A549 treated with dexamethasone at 1 μM for 4 hours (cell line): ENCODE data around the gene YKT6. TPM values are rescaled to one million over a fixed set of nuclear protein-coding genes. Genes with fewer than 3 reads are reported as not detected.

Experiments
- total RNA-seq: library from RNA; stranded (reverse); fragments of 200-300 nt; extraction: Qiagen RNA extraction; gene quantifications from 5 replicates; pipeline ENCODE4 v1.2.3, GENCODE V29; 2022

YKT6 gene
- total RNA-seq = 108 to 120 TPM (median 114 TPM) in 5 replicates

DNA sequence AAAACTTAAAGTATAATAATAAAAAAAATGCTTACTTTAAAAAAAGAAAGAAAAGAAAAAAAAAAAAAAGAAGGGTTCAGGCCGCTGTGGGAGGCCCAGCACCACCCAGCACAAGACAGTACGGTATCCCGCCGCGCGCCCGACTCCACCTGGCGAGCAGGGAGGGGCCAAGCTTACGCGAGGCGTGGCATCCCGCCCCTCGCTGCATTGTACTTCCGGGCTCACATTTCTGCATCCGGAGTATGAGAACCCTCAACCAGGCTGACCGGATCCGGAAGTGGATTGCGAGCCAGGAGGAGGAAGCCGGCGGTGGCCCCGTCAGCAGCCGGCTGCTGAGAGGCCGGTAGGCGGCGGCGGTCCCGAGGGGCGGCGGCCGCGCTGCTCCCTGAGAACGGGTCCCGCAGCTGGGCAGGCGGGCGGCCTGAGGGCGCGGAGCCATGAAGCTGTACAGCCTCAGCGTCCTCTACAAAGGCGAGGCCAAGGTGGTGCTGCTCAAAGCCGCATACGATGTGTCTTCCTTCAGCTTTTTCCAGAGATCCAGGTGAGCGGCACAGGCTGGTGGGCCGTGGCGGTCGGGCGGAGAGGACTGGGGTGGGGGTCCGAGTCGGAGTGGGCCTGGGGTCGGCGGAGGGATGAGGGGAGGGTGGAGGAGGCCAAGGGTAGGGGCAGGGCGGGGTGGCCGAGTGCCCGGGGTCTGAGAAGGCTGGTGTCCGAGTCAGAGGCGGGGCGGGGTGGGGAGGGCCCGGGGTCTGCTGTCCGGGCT is at the start of gene YKT6:
YKT6 (plus strand) TSS at position 280 of the 763 bp plus-strand sequence; CDS start at position 438, 158 bp downstream.

GRCh38 chr7:44189286-44189992 is 11.3 kb upstream of the YKT6 start, which contains the start of gene GCK:
Gene GCK (minus strand): TSS chr7:44189439. CDS start chr7:44188953, 486 bp downstream.

Other genes with a start within 250 kb of the YKT6 start
- gene SPDYE1, start 203.1 kb upstream of the YKT6 start, total RNA-seq = not detected in 5 replicates
- gene DBNL, start 156.3 kb upstream of the YKT6 start, total RNA-seq = 61.2 to 73.7 TPM (median 66.3 TPM) in 5 replicates
- gene PGAM2, start 135.4 kb upstream of the YKT6 start, total RNA-seq = not detected in 5 replicates
- gene POLM, start 118.4 kb upstream of the YKT6 start, total RNA-seq = 4.3 to 6.8 TPM (median 6.3 TPM) in 5 replicates
- 0.02 TPM in 1 of 5 replicates, not detected in the others for gene AEBP1, start 96.6 kb upstream of the YKT6 start, total RNA-seq
- gene POLD2, start 77.4 kb upstream of the YKT6 start, total RNA-seq = 138 to 183 TPM (median 176 TPM) in 5 replicates
- not detected in 5 replicates for gene MYL7, start 59.6 kb upstream of the YKT6 start, total RNA-seq
- gene GCK, start 11.5 kb upstream of the YKT6 start, total RNA-seq = not detected in 5 replicates
- gene CAMK2B, start 124.6 kb downstream of the YKT6 start, total RNA-seq = 0.12 to 0.18 TPM (median 0.15 TPM) in 5 replicates